Kasumi-1 (cell line): ENCODE measurements around the gene SMPX.
"Not testable (repeated sequence)": the region's sequence is repeated elsewhere in the genome, so short reads cannot be mapped to it uniquely, and the experiment has no call there.

Experiments
- DNase-seq, 2 experiments: peaks; one replicate each; lab custom pipeline; 2025; lab: John Stamatoyannopoulos, UW

SMPX gene

DNA sequence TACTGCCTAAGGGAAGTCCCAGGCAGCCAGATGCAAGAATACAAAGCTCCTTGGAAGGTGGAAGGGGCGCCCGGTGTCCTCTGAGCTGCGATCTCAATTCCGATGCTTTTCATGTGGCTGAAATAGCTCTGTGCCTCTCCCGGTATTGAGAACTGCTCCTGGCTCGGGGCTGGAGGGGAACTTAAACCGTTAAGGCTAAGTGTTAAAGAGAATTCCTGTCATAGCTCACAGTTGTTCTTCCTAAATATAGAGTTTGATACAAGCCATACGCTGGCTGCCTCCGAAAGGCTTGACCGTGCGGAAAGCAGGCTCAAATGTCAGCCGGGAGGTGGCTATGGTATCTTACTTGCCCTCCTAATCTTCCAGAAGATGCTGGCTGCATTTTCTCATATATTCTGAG lies at the start of gene SMPX:
SMPX (minus strand) TSS at position 157 of the 400 bp plus-strand sequence. CDS start 3,826 bp downstream, outside the sequence.
- no peak for DNase-seq

DNA sequence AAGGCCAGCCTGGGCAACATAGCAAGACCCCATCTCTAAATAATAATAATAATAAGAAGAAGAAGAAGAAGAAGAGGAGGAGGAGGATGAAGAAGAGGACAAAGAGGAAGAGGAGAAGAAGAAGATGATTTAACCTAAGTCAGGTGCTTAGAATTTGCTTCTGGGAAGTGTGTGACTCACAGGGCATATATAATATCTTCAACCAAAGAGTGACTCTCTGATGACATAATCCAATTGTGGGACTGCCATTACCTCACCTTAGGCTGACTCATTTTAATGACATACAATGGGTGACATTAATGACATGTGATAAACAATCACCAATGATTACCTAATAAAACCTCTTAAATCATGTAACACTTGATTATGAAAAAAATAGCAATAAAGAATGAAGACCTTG lies 48.8 kb upstream of the SMPX start:
- no peak for DNase-seq

DNA sequence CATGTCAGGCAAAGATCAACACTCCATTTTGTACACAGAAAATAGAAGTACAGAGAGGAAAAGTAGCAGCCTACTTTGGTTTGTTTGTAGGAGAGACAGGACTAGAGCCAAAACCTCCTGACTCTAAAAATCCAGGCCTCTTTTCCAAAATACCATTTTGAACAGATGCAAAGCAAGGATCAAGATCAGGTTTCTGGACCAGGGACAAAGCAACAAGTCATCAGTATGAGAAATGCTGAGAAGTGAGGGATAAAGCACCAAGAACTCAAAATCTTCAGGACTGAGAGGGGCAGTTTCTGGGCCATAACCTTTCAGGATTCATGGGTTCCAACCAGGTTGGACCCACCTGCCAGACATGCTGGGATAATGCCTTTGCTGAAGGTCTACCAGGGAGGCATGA lies 44.9 kb upstream of the SMPX start:
- no peak for DNase-seq

DNA sequence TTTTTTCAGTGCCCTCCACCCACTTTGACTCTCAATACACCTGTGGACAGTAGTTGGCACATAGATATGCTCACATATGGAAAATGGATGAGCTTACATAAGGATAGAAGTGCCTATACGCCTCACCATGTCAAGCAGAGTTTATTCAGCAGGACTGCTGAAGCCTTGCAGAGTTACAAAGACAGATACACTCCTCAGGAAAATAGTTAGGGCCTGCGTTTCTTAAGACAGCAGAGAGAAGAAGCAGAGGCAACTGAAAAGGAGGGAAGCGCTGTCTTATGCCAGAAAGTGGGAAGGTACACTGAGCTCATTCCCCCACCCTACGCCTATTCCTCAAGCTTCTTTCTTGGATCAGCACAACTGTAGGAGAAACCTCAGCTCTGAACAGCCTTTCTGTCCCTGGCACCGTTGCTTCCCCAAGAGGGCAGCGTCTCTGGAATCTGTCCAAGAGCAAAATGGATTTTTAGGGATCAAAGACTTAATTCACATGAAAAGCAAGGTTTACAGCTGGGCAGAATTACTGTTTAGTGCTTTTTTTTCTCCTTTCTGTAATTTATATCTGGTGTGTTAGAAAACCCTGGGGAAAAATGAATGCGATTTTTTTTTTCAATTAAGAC lies 44.2 kb upstream of the SMPX start:
- no peak for DNase-seq

DNA sequence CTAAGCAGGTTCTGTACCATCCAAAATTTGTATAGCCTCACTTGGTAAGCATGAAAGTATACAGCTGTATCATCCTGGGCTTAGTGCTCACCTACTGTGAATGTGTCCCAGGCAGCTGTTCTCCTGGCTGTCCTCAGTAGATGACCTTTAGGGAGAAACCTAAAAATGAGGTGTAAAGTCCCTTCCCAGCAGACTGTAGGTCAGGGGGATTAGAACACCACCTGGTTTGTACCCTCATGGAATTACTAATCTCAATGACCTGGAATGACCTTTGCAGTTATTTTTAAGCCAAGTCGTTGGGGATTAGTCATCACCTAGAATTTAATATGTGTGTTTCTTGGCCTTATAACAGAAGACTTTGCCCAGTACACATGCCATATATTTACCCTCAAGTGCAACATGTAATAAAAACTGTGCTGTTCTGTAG lies 42.4 kb upstream of the SMPX start:
- no peak for DNase-seq

DNA sequence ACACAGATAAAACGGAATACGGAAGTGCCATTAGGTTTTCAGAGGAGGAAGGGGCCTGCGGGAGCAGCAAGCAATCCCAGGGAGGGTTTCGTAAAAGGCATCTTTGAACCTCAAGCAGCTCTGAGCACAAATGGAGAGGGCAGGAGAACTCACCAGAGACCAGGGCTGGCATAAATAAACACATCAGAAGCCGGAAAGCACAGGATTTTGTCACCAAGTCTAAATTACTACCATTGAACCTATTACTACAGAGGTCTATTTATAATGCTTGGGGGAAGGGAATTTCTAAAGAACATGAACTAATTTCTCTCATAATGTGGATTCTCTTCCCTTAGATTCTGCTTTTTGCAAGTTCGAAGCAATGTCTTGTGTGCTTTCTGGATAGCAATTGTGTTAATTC lies 41.9 kb upstream of the SMPX start:
- no peak for DNase-seq

DNA sequence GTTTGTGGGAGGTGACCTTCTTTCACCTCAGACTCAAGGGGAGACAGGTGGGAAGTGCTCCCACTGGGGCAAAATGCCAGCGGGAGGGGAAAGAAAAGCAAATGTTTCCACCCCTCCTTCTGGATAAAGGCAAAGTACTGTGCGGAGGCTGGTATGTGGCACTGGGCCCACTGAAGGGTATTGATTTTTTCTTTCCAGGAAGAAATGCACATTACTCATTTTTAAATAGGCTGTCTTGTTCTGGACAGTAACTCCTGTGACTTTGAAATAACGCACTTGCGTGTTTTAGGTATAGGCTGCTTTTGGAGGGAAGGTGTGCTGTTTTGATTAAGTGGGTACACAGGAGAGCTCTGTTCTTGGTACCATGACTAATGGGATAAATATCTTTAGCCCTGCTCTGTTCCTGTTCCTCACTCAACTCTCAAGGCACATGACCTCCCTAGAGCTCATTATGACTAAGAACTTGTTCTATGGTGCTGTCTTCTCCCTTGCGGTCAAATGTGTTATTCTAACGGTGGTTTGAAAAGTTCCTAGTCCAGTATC lies 40.8 kb upstream of the SMPX start:
- DNase-seq = no peak

DNA sequence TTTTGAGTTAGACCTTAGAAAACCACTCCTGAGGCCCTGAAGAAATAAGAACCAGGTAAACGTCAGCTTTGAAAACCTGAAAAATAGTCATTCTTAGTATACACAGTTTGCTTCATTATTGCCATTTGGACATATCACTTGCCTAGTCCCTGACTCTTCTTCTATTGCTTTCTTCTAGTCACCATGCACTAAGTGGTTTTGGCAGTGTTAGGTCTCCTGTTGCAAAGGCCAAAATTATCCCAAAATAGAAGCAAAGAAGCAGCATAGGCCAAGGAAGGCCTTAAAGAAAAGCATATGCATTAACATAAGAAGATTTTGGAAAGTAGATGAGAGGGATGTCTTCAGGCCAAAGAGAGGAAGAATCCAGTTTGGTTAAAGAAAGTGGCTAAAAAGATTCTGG lies 24.1 kb upstream of the SMPX start:
- no peak for DNase-seq

DNA sequence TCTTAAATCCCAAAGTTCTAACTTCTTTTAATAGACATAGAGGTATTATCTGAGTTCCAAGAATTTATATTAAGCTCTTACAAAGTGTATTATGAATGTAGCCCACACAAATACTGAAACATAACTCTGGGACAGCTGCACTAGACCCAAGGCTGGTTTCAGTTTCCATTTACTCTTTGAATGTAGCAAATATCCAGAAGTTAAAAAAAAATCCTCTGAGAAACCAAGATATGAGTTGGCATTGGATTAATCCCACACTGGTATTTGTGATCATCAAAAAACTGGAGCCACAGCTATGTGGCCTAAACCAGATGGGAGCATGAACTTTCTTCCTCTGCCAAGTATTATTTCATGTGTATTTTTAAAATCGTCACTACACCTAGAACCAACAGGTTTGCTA lies 23.6 kb upstream of the SMPX start:
- no peak for DNase-seq

DNA sequence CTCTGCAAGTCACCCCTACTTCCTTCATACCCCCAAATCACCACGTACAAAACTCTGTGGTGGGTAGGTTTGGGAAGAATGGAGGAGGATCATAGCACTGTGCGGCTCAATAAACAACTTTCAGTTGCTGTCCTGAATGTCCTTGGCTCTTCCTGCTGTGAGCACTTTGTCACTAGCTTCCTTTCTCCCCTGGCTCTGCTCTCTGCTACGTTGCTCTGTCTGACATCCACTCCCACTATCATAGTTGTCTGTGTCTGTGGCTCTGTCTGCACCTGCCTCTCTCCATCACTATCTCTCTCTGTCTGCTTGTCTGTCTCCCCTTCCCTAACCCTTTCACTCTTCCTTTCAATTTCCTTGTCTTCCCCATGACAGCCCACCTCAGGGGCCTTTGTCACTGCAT lies 21.2 kb upstream of the SMPX start:
- DNase-seq = no peak

DNA sequence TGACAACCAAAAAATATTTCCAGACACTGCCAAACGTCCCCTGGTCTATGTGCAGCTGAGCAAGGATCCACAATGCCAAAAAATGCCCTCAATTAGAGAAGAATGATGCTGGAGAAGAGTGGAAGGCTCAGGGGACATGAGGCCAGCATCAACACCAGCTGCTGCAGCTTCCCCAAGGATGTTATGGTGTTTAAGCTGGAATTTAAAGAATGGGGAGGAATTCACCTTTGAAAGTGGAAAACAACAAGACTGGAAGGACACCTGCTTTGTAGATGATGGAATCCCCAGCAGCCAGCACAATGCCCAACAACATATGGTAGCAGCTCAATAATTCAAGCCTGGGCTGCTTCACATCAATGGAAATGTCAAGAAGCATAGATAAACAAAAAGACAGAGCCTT lies 20.3 kb upstream of the SMPX start:
- DNase-seq = no peak

DNA sequence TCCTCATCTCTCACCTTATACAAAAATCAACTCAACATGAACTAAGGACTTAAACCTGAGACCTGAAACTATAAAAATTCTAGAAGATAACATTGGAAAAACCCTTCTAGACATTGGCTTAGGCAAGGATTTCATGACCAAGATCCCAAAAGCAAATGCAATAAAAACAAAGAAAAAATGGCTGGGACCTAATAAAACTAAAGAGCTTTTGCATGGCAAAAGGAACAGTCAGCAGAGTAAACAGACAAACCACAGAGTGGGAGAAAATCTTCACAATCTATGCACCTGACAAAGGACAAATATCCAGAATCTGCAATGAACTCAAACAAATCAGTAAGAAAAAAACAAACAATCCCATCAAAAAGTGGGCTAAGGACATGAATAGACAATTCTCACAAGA lies 17.2 kb upstream of the SMPX start:
- DNase-seq = not testable (repeated sequence)

DNA sequence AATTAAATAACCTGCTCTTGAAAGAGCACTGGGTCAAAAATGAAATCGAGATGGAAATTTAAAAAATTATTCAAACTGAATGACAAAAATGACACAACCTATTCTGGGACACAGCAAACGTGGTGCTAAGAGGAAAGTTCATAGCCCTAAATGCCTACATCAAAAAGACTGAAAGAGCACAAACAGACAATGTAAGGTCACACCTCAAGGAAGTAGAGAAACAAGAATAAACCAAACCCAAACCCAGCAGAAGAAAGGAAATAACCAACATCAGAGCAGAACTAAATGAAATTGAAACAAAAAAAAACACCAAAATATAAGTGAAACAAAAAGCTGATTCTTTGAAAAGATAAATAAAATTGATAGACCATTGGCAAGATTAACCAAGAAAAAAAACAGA lies 15.1 kb upstream of the SMPX start:
- DNase-seq = not testable (repeated sequence)

DNA sequence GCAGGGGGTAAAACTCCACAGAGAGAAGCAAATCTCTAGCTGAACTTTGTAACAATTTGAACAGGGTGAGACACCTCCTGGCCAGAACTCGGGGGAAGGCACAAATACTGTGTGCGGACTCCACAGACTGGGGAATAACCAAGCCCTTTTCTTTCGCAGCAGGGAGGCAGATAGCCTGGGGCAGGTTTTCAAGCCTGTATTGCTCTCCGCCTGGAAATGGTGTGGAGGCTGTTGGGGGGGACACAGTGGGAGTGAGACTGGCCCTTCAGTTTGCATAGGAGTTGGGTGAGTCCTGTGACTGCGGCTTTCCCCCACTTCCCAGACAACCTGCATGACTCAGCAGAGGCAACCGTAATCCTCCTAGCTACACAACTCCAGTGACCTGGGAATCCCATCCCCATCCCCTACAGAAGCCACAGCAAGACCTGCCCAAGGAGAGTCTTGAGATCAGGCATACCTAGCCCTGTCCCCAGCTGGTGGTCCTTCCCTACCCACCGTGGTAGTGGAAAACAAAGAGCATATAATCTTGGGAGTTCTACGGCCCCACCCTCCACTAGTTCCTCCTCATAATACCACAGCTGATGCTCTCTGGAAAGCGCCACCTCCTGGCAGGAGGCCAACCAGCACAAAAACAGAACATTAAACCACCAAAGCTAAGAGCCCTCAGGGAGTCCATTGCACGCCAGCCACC lies 12.9 kb upstream of the SMPX start:
- DNase-seq = no peak

DNA sequence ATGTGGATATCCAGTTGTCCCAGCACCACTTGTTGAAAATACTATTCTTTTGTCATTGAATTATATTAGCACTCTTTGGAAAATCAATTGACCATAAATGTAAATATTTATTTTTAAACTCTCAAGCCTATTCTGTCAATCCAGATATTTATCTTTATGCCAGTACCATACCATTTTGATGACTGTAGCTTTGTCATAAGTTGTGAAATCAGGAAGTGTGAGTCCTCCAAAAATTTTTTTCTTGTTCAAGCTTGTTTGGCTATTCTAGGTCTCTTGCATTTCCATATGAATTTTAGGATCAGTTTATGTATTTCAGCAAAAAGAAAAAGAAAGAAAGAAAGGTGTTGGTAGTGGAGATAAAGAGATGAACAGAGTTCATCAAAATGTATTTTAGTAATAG lies 8.2 kb upstream of the SMPX start:
- DNase-seq = no peak

DNA sequence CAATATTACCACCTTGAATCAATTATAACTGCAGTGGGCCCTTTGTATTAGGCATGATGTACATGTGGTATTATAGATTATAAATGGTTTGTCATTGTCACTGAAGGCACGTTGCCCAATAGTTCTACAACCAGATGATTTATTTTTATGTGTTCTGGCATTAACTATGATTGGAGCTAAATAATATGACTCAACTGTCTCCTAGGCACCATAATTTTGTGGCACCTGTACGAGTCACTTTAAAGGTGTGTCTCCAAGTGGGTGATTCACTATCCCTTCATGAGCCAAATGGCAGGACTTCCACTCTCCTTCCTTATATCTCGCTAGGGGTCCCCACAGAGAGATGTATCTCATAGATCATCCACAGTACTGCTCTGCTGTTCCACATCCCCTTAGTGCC lies 6.1 kb upstream of the SMPX start:
- no peak for DNase-seq

DNA sequence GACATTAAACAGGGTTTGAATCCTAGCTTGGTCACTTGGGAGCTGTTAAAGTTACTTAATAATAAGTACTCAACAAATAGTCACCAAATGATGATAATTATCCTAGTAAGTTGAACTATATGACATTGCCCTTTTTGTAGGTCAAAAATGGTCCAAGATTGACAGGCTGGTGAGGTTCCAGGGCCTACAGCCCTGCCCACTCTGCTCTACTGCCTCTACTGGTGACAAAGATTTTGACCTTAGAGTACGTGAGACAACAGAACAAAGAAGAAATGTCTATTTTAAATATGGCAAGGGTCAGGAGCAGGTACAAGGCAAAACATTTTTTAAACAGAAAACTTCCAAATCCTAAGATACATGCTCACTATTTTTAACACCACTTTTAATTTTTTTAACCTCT lies 572 bp upstream of the SMPX start:
- no peak for DNase-seq

DNA sequence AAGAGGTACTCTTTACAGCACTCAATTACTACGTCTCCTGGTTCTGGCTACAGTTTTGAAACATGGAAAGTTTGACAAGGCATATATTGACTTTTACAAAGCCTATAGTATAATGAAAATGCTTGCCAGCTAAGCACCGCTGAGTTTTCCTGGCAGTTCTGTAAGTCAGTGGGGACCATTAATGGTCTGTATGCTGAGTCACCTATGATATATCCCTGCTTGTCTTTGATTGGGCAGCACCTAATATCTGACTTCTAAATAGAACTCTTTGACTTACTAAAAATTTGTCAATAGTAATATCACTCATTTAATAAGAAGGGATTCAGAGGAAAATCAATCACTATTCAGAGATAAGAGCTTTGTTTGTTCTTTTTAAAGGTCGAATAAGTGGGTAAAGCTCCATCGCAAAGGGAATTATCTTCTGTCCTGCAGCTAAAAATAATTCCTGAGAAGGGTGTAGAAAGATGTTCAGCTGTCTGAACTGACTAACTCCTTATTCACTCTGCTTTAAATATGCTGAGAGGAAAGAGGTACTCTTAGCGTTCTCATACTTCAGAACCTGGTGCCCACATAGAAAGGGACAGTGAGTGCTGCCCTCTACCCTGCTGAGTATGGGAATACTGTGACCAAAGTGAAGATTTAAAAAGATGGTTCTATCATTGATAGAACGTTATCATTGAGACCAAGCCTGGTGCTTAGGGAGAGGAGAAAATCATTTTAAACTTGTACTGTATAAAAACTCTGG lies 959 bp downstream of the SMPX start:
- no peak for DNase-seq

DNA sequence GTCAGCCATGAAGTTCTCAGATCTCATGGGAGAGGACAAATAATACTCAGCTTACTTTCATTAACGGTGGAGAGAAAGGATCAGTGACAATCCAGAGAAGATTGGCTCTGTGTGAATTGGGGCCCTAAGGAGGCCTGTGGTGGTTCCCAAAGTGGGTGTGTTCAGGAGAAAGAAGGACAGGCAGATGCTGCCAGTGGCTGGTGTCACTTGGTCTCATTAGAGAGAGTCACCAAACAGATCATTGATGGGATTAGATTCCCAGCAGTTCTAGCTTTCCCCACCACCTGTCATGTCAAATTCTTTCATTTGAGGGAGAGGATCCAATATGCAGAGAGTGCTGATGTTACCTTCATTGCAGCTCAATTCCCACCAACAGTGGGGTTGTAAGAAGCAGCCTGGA lies 8.0 kb downstream of the SMPX start:
- no peak for DNase-seq

DNA sequence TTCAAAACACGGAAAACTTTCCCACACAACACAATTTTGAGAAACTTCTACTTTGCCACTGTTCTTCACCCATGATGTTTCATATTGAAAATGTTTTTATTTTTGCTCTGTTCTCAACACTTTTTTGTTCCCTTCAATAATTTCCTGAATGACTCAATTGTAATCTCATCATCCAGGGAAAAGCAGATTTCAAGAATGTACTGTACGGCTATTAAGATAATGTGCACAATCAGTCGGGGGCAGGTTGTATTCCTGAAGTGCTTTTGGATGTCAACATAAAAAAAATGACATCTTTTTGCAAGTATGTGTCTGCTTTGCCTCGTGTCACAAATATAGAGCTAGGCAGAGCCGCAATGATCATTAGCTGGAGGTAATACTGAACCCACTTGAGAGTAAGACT lies 9.7 kb downstream of the SMPX start:
- DNase-seq = no peak

DNA sequence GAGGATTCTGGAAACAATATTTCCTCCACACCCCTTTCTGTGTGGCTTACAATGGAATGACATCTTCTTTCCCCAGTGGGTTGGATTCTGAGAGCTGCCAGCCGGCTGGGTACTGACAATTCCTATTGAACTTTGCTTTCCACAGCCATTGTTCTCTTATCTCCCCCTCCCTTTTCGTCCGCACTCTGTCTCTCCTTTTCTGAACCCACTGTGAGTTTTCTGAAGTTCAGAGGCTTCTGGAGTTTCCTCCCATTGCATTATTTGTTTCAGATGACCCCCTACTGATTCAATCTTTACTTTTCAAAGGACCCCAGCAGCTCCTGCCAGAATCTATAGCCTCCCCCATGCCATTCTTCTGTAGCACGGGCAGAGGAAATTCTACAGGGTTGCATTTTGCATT lies 10.4 kb downstream of the SMPX start:
- DNase-seq = no peak

DNA sequence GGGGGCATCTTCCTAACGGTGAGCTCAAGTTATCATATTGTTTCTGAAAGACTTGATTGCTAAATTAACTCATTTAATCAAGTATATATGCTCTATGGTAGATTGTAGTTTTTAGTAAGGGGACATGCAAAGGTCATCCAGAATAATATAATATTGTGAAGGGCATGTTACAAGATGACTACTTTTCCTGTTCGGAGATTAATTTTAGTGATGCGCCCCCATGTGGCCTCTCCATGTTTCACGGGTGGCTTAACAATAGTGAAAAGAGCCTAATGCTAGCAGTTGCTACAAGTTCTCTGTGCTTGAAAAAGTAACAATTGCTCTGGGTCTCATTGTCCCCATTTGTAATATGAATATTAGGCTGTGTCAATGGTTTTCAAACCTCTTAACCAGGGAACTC lies 12.2 kb downstream of the SMPX start:
- DNase-seq = peak; percentile 22 to 29

DNA sequence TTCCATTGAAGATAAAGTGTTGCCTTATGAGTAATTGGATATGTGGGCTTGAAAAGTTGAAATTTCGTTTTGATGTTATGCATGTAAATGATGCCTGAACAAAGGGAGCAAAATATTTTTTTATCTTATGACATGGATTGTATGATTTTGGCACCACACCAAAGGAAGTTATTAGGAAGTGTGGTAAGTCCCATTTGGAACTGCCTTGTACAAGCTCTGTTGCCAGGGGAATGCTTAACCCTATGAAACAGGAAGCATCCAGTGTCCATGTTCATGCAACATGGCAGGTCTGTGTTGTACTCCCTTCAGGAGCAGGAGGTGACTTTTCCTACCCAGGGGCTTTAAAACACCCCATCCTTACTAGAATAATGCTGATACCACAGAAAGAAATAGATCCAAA lies 13.2 kb downstream of the SMPX start:
- DNase-seq = no peak
